CD4-positive, alpha-beta T cell treated with Interleukin-4 for 4 hours (primary cell): ENCODE data around the gene UBQLN4.
A peak's percentile ranks its signal among the peaks of the same experiment; 100 is the strongest.

Source experiments
- DNase-seq: peaks from one replicate; pipeline ENCODE4 v3.0.0-alpha.2; 2020

Gene UBQLN4

GRCh38 chr1:156009404-156009803, 44.2 kb downstream of the UBQLN4 start:
- DNase-seq, result no peak

- no peak for DNase-seq
These were observed 46.8 kb downstream of the UBQLN4 start for GRCh38 chr1:156006666-156007376.

GRCh38 chr1:156004843-156005584, 48.6 kb downstream of the UBQLN4 start:
- peak; percentile 52 for DNase-seq

- DNase-seq, result no peak
These were observed 49.7 kb downstream of the UBQLN4 start for GRCh38 chr1:156003923-156004188.

GRCh38 chr1:156002188-156002911, 51.2 kb downstream of the UBQLN4 start:
- DNase-seq, result no peak

- DNase-seq, result no peak
These were observed 51.9 kb downstream of the UBQLN4 start for GRCh38 chr1:156001662-156002171.

- DNase-seq, result no peak
These were observed 52.5 kb downstream of the UBQLN4 start for GRCh38 chr1:156001021-156001661.

- DNase-seq, result no peak
These were observed 53.6 kb downstream of the UBQLN4 start for GRCh38 chr1:155999964-156000363.

- no peak for DNase-seq
These were observed 57.4 kb downstream of the UBQLN4 start for GRCh38 chr1:155996166-155996565.

GRCh38 chr1:155993595-155993994, 60.0 kb downstream of the UBQLN4 start:
- DNase-seq, result no peak

- DNase-seq, result no peak
These were observed 63.4 kb downstream of the UBQLN4 start for GRCh38 chr1:155990005-155990739.

- DNase-seq, result peak; percentile 80
These were observed 64.2 kb downstream of the UBQLN4 start for GRCh38 chr1:155989242-155990004.
